WTC11 (cell line): Measurements from ENCODE around the gene PLEKHN1. TPM values are rescaled to one million over a fixed set of nuclear protein-coding genes. Genes with fewer than 3 reads are reported as not detected.
"Not testable (repeated sequence)": the region's sequence is repeated elsewhere in the genome, so short reads cannot be mapped to it uniquely, and the experiment has no call there.

Experiments used
- ATAC-seq: fragments of 200-7000 bp; cut with Tn5 transposase; 2 replicates; pipeline ENCODE4 v1.10.0; 2021; ENCODE audit warnings: mild to moderate bottlenecking, moderate library complexity
- CTCF ChIA-PET: fragments of 300-600 bp; sonication (Branson Sonifier 250); formaldehyde crosslinking; loops from one replicate; lab custom pipeline; 2021; ENCODE audit warnings: antibody characterized with exemption; lab: Charles Lee
- POLR2A ChIA-PET: fragments of 350-600 bp; sonication (Branson Sonifier 250); formaldehyde crosslinking; loops from one replicate; lab custom pipeline; 2021; ENCODE audit warnings: antibody characterized with exemption; lab: Charles Lee
- DNase-seq: peaks from one replicate; pipeline ENCODE4 v3.0.0; 2021; ENCODE audit warnings: low spot score
- H3K27ac Mint-ChIP-seq: 2 replicates; pipeline ENCODE4 v1.8.0; 2021; ENCODE audit warnings: mixed read lengths
- H3K27me3 Mint-ChIP-seq: 2 replicates; pipeline ENCODE4 v1.8.0; 2021; ENCODE audit warnings: low read depth, mild to moderate bottlenecking, moderate library complexity, mixed read lengths
- H3K36me3 Mint-ChIP-seq: 2 replicates; pipeline ENCODE4 v1.8.0; 2021; ENCODE audit warnings: mixed read lengths
- H3K4me1 Mint-ChIP-seq: 2 replicates; pipeline ENCODE4 v1.8.0; 2022; ENCODE audit warnings: mixed read lengths
- H3K4me3 Mint-ChIP-seq: 2 replicates; pipeline ENCODE4 v1.8.0; 2021; ENCODE audit warnings: mild to moderate bottlenecking, moderate library complexity, mixed read lengths
- H3K9me3 Mint-ChIP-seq: 2 replicates; pipeline ENCODE4 v1.8.0; 2021; ENCODE audit warnings: mixed read lengths
- ATF3 ChIP-seq: sonication (generic); formaldehyde crosslinking; conservative IDR thresholded peaks from 2 replicates; pipeline ENCODE4 v1.8.1; 2022; ENCODE audit warnings: mild to moderate bottlenecking, missing genetic modification reagents
- ATF6 ChIP-seq: sonication (generic); formaldehyde crosslinking; IDR thresholded peaks from 2 replicates; pipeline ENCODE4 v1.8.1; 2023; ENCODE audit warnings: mild to moderate bottlenecking, missing genetic modification reagents
- CREB1 ChIP-seq: sonication (generic); formaldehyde crosslinking; IDR thresholded peaks from 2 replicates; pipeline ENCODE4 v1.8.0; 2023; ENCODE audit warnings: mild to moderate bottlenecking, missing genetic modification reagents
- FOXK1 ChIP-seq: sonication (generic); formaldehyde crosslinking; IDR thresholded peaks from 2 replicates; pipeline ENCODE4 v1.8.0; 2022; ENCODE audit warnings: mild to moderate bottlenecking, moderate library complexity, missing genetic modification reagents
- FOXP4 ChIP-seq: sonication (generic); formaldehyde crosslinking; IDR thresholded peaks from 2 replicates; pipeline ENCODE4 v1.8.0; 2022; ENCODE audit warnings: mild to moderate bottlenecking, missing genetic modification reagents
- GTF2I ChIP-seq: fragments of 250-450 bp; sonication (Bioruptor Pico); conservative IDR thresholded peaks from 2 replicates; pipeline ENCODE4 v1.4.0; 2021; ENCODE audit warnings: mild to moderate bottlenecking
- KAT7 ChIP-seq: sonication (generic); formaldehyde crosslinking; IDR thresholded peaks from 2 replicates; pipeline ENCODE4 v1.8.1; 2023; ENCODE audit warnings: missing genetic modification reagents, mild to moderate bottlenecking, borderline replicate concordance
- NFYB ChIP-seq: sonication (generic); formaldehyde crosslinking; conservative IDR thresholded peaks from 2 replicates; pipeline ENCODE4 v1.8.0; 2022; ENCODE audit warnings: low read depth, missing genetic modification reagents
- PRRX2 ChIP-seq: fragments of 250-450 bp; sonication (Bioruptor Pico); IDR thresholded peaks from 2 replicates; pipeline ENCODE4 v1.8.0; 2021; ENCODE audit warnings: mild to moderate bottlenecking
- SP1 ChIP-seq: sonication (generic); formaldehyde crosslinking; conservative IDR thresholded peaks from 2 replicates; pipeline ENCODE4 v1.8.1; 2022; ENCODE audit warnings: missing genetic modification reagents
- TP53 ChIP-seq: sonication (generic); formaldehyde crosslinking; IDR thresholded peaks from 2 replicates; pipeline ENCODE4 v1.8.1; 2023; ENCODE audit warnings: mild to moderate bottlenecking, missing genetic modification reagents
- ZNF121 ChIP-seq: sonication (generic); formaldehyde crosslinking; IDR thresholded peaks from 2 replicates; pipeline ENCODE4 v1.8.0; 2023; ENCODE audit warnings: missing genetic modification reagents
- ZNF423 ChIP-seq: fragments of 250-450 bp; sonication (Bioruptor Pico); IDR thresholded peaks from 2 replicates; pipeline ENCODE4 v2.1.2; 2022; ENCODE audit warnings: mild to moderate bottlenecking, moderate library complexity
- ZNF532 ChIP-seq: fragments of 250-450 bp; sonication (Bioruptor Pico); IDR thresholded peaks from 2 replicates; pipeline ENCODE4 v1.9.0; 2021; ENCODE audit warnings: mild to moderate bottlenecking, borderline replicate concordance
- total RNA-seq: library from RNA; stranded (reverse); gene quantifications from 3 replicates; pipeline ENCODE4 v1.2.3, GENCODE V29; 2021

PLEKHN1 gene
- total RNA-seq, 1 experiment from 2014 or later: 3.4 TPM

- peaks cover 41% of the 10 kb centered on the region for H3K4me1 Mint-ChIP-seq
- peak; percentile 6 for TF ChIP-seq NFYB (CRISPR knock-in tag)
- TF ChIP-seq, all 79 proteins: peak for 1; not testable (repeated sequence) for 78
- H3K9me3 Mint-ChIP-seq, ATAC-seq, POLR2A ChIA-PET, H3K36me3 Mint-ChIP-seq, H3K4me3 Mint-ChIP-seq, DNase-seq: not testable (repeated sequence)
- H3K27ac Mint-ChIP-seq: peak overlapping the region; percentile 64
- CTCF ChIA-PET: interaction anchor here (0.9 to 5.8 kb wide), 6 partner anchors 15 to 46 kb away, joined by 3 to 47 read pairs (median 6); no protein-coding TSS in a partner anchor
- H3K27me3 Mint-ChIP-seq: peaks cover 25% of the 10 kb centered on the region
Measured at GRCh38 chr1:1017397-1018320, 51.4 kb downstream of the PLEKHN1 start.

- H3K36me3 Mint-ChIP-seq, ATAC-seq, POLR2A ChIA-PET, H3K4me3 Mint-ChIP-seq, H3K27ac Mint-ChIP-seq, DNase-seq, H3K9me3 Mint-ChIP-seq: not testable (repeated sequence)
- CTCF ChIA-PET: interaction anchor here (0.9 to 5.8 kb wide), 8 partner anchors 13 to 45 kb away, joined by 3 to 47 read pairs (median 6); no protein-coding TSS in a partner anchor
- Mint-ChIP-seq H3K27me3 (peaks cover 25% of the 10 kb centered on the region), H3K4me1 (peaks cover 41% of the 10 kb centered on the region)
Measured at GRCh38 chr1:1018321-1018685, 52.0 kb downstream of the PLEKHN1 start.

GRCh38 chr1:1019122-1019999 lies 53.1 kb downstream of the PLEKHN1 start:
- TF ChIP-seq ZNF532 (peak; percentile 68; the same call in 1 of the 2 replicates), SP1 (peak; percentile 41; the same call in 1 of the 2 replicates), GTF2I (CRISPR knock-in tag) (peak; percentile 93), ZNF423 (CRISPR knock-in tag) (0 out of 2 replicates have a peak, but pooled peaks have one; percentile 55), ZNF121 (CRISPR knock-in tag) (peak; percentile 98), ATF3 (CRISPR knock-in tag) (no peak)
- Mint-ChIP-seq H3K4me1 (peaks cover 37% of the 10 kb centered on the region), H3K4me3 (peak overlapping the region; percentile 34), H3K27me3 (peaks cover 17% of the 10 kb centered on the region), H3K27ac (no peak overlapping the region), H3K36me3 (no peaks in the 10 kb centered on the region), H3K9me3 (0 out of 2 replicates have a peak, but pooled peaks cover 4% of the 10 kb centered on the region)
- ChIA-PET CTCF (interaction anchor here (0.7 to 5.8 kb wide), 13 partner anchors 12 to 273 kb away, joined by 3 to 47 read pairs (median 7); no protein-coding TSS in a partner anchor), POLR2A (interaction anchor here (1.1 to 1.4 kb wide), 3 partner anchors 13 to 21 kb away, joined by 3 to 11 read pairs (median 9); partner anchors contain the start of gene HES4)
- peak; percentile 79 for ATAC-seq
- peak; percentile 78 for DNase-seq

GRCh38 chr1:1020000-1020404 lies 53.7 kb downstream of the PLEKHN1 start, which contains the start of gene AGRN:
Gene AGRN (plus strand): TSS chr1:1020120. CDS start chr1:1020173, 53 bp downstream.
- peaks cover 14% of the 10 kb centered on the region for H3K27me3 Mint-ChIP-seq
- H3K27ac Mint-ChIP-seq: no peak within 1 kb of the TSS
- CTCF ChIA-PET: interaction anchor here (1.2 to 5.8 kb wide), 8 partner anchors 13 to 81 kb away, joined by 5 to 47 read pairs (median 11); no protein-coding TSS in a partner anchor
- peaks cover 34% of the 10 kb centered on the region for H3K4me1 Mint-ChIP-seq
- TF ChIP-seq FOXP4 (0 out of 2 replicates have a peak, but pooled peaks have one; percentile 43), SP1 (0 out of 2 replicates have a peak, but pooled peaks have one; percentile 21), ATF6 (CRISPR knock-in tag) (no peak), KAT7 (CRISPR knock-in tag) (0 out of 2 replicates have a peak, but pooled peaks have one; percentile 44), FOXK1 (0 out of 2 replicates have a peak, but pooled peaks have one; percentile 18), PRRX2 (CRISPR knock-in tag) (no peak), TP53 (0 out of 2 replicates have a peak, but pooled peaks have one; percentile 61), CREB1 (no peak)
- H3K4me3 Mint-ChIP-seq: peak within 1 kb of the TSS; percentile 62
- POLR2A ChIA-PET: interaction anchor here (1.1 to 1.4 kb wide), 3 partner anchors 12 to 21 kb away, joined by 3 to 11 read pairs (median 9); partner anchors contain the start of gene HES4
- ATAC-seq: peak; percentile 2; the same call in 1 of the 2 replicates
- no peaks in the 10 kb centered on the region for H3K36me3 Mint-ChIP-seq
- no peak for DNase-seq
- H3K9me3 Mint-ChIP-seq: 0 out of 2 replicates have a peak, but pooled peaks cover 4% of the 10 kb centered on the region
